22Rv1 (cell line): Measurements from ENCODE around the gene ADRA2A.

Experiments used
- H3K27ac ChIP-seq: fragments of 450-650 bp; 2 replicates; pipeline ENCODE4 v1.5.1; 2017
- CTCF ChIP-seq: fragments of 450-650 bp; IDR thresholded peaks from 2 replicates; pipeline ENCODE4 v1.5.1; 2017; ENCODE audit warnings: mild to moderate bottlenecking
- ZFX ChIP-seq: fragments of 450-650 bp; IDR thresholded peaks from 2 replicates; pipeline ENCODE4 v1.6.1; 2017; ENCODE audit warnings: antibody characterized with exemption, borderline replicate concordance

The ADRA2A gene

GRCh38 chr10:111057006-111057405 is 19.8 kb upstream of the ADRA2A start:
- no peak overlapping the region for H3K27ac ChIP-seq

GRCh38 chr10:111063471-111063870 is 13.4 kb upstream of the ADRA2A start:
- H3K27ac ChIP-seq, result no peak overlapping the region
- TF ChIP-seq CTCF (no peak), ZFX (no peak)

More at GRCh38 chr10:111057006-111057405, 19.8 kb upstream of the ADRA2A start:
- TF ChIP-seq CTCF (no peak), ZFX (no peak)

GRCh38 chr10:111072232-111072631 is 4.6 kb upstream of the ADRA2A start:
- TF ChIP-seq CTCF (no peak), ZFX (no peak)
- no peak overlapping the region for H3K27ac ChIP-seq

GRCh38 chr10:111075577-111076185 is 1.1 kb upstream of the ADRA2A start:
- H3K27ac ChIP-seq, result no peak overlapping the region
- TF ChIP-seq CTCF, result no peak
- TF ChIP-seq ZFX, result no peak

GRCh38 chr10:111076191-111076681 is 593 bp upstream of the ADRA2A start:
- H3K27ac ChIP-seq, result peak overlapping the region; percentile 61
- TF ChIP-seq CTCF (peak; percentile 90), ZFX (no peak)

GRCh38 chr10:111077479-111077784 is 603 bp downstream of the ADRA2A start:
- peak overlapping the region; percentile 61 for H3K27ac ChIP-seq
- no peak for TF ChIP-seq ZFX
- no peak for TF ChIP-seq CTCF

GRCh38 chr10:111077785-111078504 is 1.1 kb downstream of the ADRA2A start:
- TF ChIP-seq CTCF, result no peak
- no peak for TF ChIP-seq ZFX
- H3K27ac ChIP-seq, result peak overlapping the region; percentile 61
